Measurements from ENCODE around the gene PHLPP1. TPM values are rescaled to one million over a fixed set of nuclear protein-coding genes. Genes with fewer than 3 reads are reported as not detected.
A peak's percentile ranks its signal among the peaks of the same experiment; 100 is the strongest.

Gene PHLPP1
- total and polyA plus RNA-seq, 2 experiments from 2014 or later, result 15.7 to 73.6 TPM

DNA sequence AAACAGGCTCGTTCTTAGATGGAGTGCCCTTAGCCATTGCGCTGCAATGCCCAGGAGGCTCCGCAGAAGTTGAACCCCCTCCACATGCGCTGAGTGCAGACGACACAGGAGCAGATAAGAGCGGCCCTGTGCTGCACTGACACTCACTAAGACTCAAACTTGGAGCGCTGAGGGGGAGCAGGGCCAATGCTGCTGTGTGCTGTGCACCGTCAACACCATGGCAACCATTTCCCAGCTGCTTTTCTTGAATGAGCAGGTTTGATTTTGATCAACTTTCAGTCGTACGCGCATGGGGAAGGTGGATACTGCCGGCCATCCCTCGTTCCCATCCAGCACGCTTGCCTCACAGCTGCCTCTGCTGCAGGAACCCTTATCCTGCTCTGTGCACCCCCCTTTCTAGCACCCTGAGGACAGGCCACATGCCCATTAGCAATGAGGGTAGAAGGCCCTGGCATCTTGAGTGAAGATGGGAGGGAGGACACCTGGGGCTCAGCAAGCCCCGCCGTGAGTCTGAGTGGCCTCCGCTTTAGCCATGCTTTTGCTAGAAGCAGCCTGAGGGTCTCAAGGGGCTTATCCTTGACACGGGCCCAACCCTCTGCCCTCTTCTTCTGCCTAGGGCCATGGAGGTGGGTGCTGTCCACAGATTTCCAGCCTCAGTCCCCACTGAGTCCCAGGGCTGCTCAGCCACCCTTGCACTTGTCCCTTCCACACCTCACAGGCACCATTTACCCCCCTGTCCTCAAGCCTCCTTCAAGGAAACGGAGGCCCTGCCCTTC is 271.9 kb downstream of the PHLPP1 start:
- no peak overlapping the region for H3K27ac Mint-ChIP-seq
- no peaks in the 10 kb centered on the region for H3K27me3 ChIP-seq (ENCODE audit: insufficient read depth)
- H3K36me3 ChIP-seq (ENCODE audit: insufficient read depth), result no peaks in the 10 kb centered on the region
- 0 out of 2 replicates have a peak, but pooled peaks cover 2% of the 10 kb centered on the region for H3F3A ChIP-seq (replicated peaks; ENCODE audit: low read depth)
- H3K9me3 Mint-ChIP-seq, result peaks cover 6% of the 10 kb centered on the region; the same call in 1 of the 3 replicates
- H4K20me1 ChIP-seq (replicated peaks; ENCODE audit: insufficient read depth), result no peaks in the 10 kb centered on the region
- no peak overlapping the region for H2AFZ ChIP-seq
- no peak overlapping the region for H3K4me3 ChIP-seq
- TF ChIP-seq ZNF331 (CRISPR knock-in tag; IDR thresholded peaks at IDR 0.05; ENCODE audit: low read depth) (no peak), CREB1 (CRISPR knock-in tag; IDR thresholded peaks at IDR 0.05; ENCODE audit: low read depth) (no peak), JUNB (IDR thresholded peaks at IDR 0.05; ENCODE audit: unreplicated experiment) (no peak), ZNF114 (CRISPR knock-in tag; IDR thresholded peaks at IDR 0.05) (no peak), NANOG (IDR thresholded peaks at IDR 0.05; ENCODE audit: borderline replicate concordance) (no peak), STAT1 (IDR thresholded peaks at IDR 0.05; ENCODE audit: unreplicated experiment) (no peak), EZH2 (IDR thresholded peaks at IDR 0.05; ENCODE audit: low read depth, unreplicated experiment) (no peak), EZH2phosphoT487 (IDR thresholded peaks at IDR 0.05; ENCODE audit: unreplicated experiment) (no peak), POLR2AphosphoS5 (IDR thresholded peaks at IDR 0.05; ENCODE audit: low read depth) (no peak)
- TF ChIP-seq, protein P1, sequence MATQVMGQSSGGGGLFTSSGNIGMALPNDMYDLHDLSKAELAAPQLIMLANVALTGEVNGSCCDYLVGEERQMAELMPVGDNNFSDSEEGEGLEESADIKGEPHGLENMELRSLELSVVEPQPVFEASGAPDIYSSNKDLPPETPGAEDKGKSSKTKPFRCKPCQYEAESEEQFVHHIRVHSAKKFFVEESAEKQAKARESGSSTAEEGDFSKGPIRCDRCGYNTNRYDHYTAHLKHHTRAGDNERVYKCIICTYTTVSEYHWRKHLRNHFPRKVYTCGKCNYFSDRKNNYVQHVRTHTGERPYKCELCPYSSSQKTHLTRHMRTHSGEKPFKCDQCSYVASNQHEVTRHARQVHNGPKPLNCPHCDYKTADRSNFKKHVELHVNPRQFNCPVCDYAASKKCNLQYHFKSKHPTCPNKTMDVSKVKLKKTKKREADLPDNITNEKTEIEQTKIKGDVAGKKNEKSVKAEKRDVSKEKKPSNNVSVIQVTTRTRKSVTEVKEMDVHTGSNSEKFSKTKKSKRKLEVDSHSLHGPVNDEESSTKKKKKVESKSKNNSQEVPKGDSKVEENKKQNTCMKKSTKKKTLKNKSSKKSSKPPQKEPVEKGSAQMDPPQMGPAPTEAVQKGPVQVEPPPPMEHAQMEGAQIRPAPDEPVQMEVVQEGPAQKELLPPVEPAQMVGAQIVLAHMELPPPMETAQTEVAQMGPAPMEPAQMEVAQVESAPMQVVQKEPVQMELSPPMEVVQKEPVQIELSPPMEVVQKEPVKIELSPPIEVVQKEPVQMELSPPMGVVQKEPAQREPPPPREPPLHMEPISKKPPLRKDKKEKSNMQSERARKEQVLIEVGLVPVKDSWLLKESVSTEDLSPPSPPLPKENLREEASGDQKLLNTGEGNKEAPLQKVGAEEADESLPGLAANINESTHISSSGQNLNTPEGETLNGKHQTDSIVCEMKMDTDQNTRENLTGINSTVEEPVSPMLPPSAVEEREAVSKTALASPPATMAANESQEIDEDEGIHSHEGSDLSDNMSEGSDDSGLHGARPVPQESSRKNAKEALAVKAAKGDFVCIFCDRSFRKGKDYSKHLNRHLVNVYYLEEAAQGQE (IDR thresholded peaks at IDR 0.05; ENCODE audit: unreplicated experiment), result no peak
- TF ChIP-seq, protein P2, sequence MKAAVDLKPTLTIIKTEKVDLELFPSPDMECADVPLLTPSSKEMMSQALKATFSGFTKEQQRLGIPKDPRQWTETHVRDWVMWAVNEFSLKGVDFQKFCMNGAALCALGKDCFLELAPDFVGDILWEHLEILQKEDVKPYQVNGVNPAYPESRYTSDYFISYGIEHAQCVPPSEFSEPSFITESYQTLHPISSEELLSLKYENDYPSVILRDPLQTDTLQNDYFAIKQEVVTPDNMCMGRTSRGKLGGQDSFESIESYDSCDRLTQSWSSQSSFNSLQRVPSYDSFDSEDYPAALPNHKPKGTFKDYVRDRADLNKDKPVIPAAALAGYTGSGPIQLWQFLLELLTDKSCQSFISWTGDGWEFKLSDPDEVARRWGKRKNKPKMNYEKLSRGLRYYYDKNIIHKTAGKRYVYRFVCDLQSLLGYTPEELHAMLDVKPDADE (IDR thresholded peaks at IDR 0.05), result no peak
- TF ChIP-seq, protein P3, sequence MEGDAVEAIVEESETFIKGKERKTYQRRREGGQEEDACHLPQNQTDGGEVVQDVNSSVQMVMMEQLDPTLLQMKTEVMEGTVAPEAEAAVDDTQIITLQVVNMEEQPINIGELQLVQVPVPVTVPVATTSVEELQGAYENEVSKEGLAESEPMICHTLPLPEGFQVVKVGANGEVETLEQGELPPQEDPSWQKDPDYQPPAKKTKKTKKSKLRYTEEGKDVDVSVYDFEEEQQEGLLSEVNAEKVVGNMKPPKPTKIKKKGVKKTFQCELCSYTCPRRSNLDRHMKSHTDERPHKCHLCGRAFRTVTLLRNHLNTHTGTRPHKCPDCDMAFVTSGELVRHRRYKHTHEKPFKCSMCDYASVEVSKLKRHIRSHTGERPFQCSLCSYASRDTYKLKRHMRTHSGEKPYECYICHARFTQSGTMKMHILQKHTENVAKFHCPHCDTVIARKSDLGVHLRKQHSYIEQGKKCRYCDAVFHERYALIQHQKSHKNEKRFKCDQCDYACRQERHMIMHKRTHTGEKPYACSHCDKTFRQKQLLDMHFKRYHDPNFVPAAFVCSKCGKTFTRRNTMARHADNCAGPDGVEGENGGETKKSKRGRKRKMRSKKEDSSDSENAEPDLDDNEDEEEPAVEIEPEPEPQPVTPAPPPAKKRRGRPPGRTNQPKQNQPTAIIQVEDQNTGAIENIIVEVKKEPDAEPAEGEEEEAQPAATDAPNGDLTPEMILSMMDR (conservative IDR thresholded peaks at IDR 0.05; ENCODE audit: low read depth in 2 of 2), result no peak
- TF ChIP-seq, protein P4, sequence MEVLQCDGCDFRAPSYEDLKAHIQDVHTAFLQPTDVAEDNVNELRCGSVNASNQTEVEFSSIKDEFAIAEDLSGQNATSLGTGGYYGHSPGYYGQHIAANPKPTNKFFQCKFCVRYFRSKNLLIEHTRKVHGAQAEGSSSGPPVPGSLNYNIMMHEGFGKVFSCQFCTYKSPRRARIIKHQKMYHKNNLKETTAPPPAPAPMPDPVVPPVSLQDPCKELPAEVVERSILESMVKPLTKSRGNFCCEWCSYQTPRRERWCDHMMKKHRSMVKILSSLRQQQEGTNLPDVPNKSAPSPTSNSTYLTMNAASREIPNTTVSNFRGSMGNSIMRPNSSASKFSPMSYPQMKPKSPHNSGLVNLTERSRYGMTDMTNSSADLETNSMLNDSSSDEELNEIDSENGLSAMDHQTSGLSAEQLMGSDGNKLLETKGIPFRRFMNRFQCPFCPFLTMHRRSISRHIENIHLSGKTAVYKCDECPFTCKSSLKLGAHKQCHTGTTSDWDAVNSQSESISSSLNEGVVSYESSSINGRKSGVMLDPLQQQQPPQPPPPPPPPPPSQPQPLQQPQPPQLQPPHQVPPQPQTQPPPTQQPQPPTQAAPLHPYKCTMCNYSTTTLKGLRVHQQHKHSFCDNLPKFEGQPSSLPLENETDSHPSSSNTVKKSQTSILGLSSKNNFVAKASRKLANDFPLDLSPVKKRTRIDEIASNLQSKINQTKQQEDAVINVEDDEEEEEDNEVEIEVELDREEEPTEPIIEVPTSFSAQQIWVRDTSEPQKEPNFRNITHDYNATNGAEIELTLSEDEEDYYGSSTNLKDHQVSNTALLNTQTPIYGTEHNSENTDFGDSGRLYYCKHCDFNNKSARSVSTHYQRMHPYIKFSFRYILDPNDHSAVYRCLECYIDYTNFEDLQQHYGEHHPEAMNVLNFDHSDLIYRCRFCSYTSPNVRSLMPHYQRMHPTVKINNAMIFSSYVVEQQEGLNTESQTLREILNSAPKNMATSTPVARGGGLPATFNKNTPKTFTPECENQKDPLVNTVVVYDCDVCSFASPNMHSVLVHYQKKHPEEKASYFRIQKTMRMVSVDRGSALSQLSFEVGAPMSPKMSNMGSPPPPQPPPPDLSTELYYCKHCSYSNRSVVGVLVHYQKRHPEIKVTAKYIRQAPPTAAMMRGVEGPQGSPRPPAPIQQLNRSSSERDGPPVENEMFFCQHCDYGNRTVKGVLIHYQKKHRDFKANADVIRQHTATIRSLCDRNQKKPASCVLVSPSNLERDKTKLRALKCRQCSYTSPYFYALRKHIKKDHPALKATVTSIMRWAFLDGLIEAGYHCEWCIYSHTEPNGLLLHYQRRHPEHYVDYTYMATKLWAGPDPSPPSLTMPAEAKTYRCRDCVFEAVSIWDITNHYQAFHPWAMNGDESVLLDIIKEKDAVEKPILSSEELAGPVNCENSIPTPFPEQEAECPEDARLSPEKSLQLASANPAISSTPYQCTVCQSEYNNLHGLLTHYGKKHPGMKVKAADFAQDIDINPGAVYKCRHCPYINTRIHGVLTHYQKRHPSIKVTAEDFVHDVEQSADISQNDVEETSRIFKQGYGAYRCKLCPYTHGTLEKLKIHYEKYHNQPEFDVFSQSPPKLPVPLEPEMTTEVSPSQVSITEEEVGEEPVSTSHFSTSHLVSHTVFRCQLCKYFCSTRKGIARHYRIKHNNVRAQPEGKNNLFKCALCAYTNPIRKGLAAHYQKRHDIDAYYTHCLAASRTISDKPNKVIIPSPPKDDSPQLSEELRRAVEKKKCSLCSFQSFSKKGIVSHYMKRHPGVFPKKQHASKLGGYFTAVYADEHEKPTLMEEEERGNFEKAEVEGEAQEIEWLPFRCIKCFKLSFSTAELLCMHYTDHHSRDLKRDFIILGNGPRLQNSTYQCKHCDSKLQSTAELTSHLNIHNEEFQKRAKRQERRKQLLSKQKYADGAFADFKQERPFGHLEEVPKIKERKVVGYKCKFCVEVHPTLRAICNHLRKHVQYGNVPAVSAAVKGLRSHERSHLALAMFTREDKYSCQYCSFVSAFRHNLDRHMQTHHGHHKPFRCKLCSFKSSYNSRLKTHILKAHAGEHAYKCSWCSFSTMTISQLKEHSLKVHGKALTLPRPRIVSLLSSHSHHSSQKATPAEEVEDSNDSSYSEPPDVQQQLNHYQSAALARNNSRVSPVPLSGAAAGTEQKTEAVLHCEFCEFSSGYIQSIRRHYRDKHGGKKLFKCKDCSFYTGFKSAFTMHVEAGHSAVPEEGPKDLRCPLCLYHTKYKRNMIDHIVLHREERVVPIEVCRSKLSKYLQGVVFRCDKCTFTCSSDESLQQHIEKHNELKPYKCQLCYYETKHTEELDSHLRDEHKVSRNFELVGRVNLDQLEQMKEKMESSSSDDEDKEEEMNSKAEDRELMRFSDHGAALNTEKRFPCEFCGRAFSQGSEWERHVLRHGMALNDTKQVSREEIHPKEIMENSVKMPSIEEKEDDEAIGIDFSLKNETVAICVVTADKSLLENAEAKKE (CRISPR knock-in tag; IDR thresholded peaks at IDR 0.05), result no peak
- peaks cover 8% of the 10 kb centered on the region; the same call in 2 of the 3 replicates for H3K36me3 Mint-ChIP-seq (ENCODE audit: low read depth)
- H3K4me1 ChIP-seq (ENCODE audit: insufficient read depth), result no peaks in the 10 kb centered on the region
- H3K27me3 Mint-ChIP-seq (ENCODE audit: insufficient read depth, low read depth, poor library complexity), result peaks cover 17% of the 10 kb centered on the region
- H3K4me1 Mint-ChIP-seq, result peaks cover 15% of the 10 kb centered on the region; the same call in 2 of the 3 replicates
- H3K27ac ChIP-seq (ENCODE audit: low read depth), result no peak overlapping the region
- no peaks in the 10 kb centered on the region for H3K9me2 ChIP-seq (ENCODE audit: insufficient read depth)
- H3K4me2 ChIP-seq, result no peak overlapping the region
- no peaks in the 10 kb centered on the region for H3K79me2 ChIP-seq (replicated peaks; ENCODE audit: insufficient read depth)
- H3K4me3 Mint-ChIP-seq, result no peak overlapping the region
- DNase-seq (ENCODE audit: low spot score), result no peak
- peak; percentile 7; the same call in 1 of the 3 replicates for ATAC-seq
